ENCODE data around the gene ARRDC4.

GRCh38 chr15:97947465-97948260 is 12.8 kb upstream of the ARRDC4 start:
- TF ChIP-seq, protein P1, sequence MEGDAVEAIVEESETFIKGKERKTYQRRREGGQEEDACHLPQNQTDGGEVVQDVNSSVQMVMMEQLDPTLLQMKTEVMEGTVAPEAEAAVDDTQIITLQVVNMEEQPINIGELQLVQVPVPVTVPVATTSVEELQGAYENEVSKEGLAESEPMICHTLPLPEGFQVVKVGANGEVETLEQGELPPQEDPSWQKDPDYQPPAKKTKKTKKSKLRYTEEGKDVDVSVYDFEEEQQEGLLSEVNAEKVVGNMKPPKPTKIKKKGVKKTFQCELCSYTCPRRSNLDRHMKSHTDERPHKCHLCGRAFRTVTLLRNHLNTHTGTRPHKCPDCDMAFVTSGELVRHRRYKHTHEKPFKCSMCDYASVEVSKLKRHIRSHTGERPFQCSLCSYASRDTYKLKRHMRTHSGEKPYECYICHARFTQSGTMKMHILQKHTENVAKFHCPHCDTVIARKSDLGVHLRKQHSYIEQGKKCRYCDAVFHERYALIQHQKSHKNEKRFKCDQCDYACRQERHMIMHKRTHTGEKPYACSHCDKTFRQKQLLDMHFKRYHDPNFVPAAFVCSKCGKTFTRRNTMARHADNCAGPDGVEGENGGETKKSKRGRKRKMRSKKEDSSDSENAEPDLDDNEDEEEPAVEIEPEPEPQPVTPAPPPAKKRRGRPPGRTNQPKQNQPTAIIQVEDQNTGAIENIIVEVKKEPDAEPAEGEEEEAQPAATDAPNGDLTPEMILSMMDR (IDR thresholded peaks at IDR 0.05; ENCODE audit: insufficient read depth, low read length, poor library complexity, severe bottlenecking): no peak
- TF ChIP-seq EZH2phosphoT487 (conservative IDR thresholded peaks at IDR 0.05; ENCODE audit: low read length): no peak
